H1 (cell line): ENCODE results near the gene ANXA8. TPM values are rescaled to one million over a fixed set of nuclear protein-coding genes. Genes with fewer than 3 reads are reported as not detected.
A peak's percentile ranks its signal among the peaks of the same experiment; 100 is the strongest.

Experiments used
- CTCF ChIA-PET: fragments of 300-600 bp; sonication (Branson Sonifier 250); formaldehyde crosslinking; loops from one replicate; lab custom pipeline; 2021; ENCODE audit not compliant: partially characterized antibody; lab: Charles Lee
- POLR2A ChIA-PET: fragments of 300-600 bp; sonication (Branson Sonifier 250); formaldehyde crosslinking; loops from one replicate; lab custom pipeline; 2021; ENCODE audit warnings: inconsistent platforms; ENCODE audit not compliant: partially characterized antibody; lab: Charles Lee
- DNase-seq, 2 experiments: peaks; one replicate each; pipeline versions ENCODE4 v3.0.0 to v3.0.0-alpha.2; 2010 to 2022; ENCODE audit warnings: low spot score in 2 of 2, low read depth in 1 of 2, mixed read lengths in 1 of 2
- FAIRE-seq: peaks from 2 replicates; lab custom pipeline; 2011; peaks lifted over from hg19 to GRCh38; lab: Jason Lieb, UNC
- H2AFZ ChIP-seq: 2 replicates; pipeline ENCODE4 v1.8.1; 2012; ENCODE audit warnings: low read length, inconsistent platforms
- H2AK5ac ChIP-seq: 2 replicates; pipeline ENCODE4 v1.6.1; 2013; ENCODE audit warnings: low read depth, low read length
- H2BK120ac ChIP-seq: replicated peaks from 2 replicates; pipeline ENCODE3; 2013; ENCODE audit warnings: low read depth, low read length, inconsistent platforms
- H2BK12ac ChIP-seq: 2 replicates; pipeline ENCODE4 v1.6.1; 2013; ENCODE audit warnings: low read depth, low read length
- H2BK15ac ChIP-seq: 2 replicates; pipeline ENCODE4 v1.6.1; 2013; ENCODE audit warnings: low read length
- H2BK20ac ChIP-seq: 2 replicates; pipeline ENCODE4 v1.6.1; 2013; ENCODE audit warnings: low read length
- H2BK5ac ChIP-seq: 2 replicates; pipeline ENCODE4 v1.6.1; 2013; ENCODE audit warnings: low read depth, low read length
- H3K14ac ChIP-seq: 2 replicates; pipeline ENCODE4 v1.6.1; 2013; ENCODE audit warnings: inconsistent platforms; ENCODE audit not compliant: insufficient read length
- H3K18ac ChIP-seq: 2 replicates; pipeline ENCODE4 v1.6.1; 2013; ENCODE audit warnings: low read length; ENCODE audit errors: extremely low read depth
- H3K23ac ChIP-seq: 2 replicates; pipeline ENCODE4 v1.6.1; 2013; ENCODE audit warnings: inconsistent platforms; ENCODE audit not compliant: insufficient read length
- H3K23me2 ChIP-seq: 2 replicates; pipeline ENCODE4 v1.6.1; 2013; ENCODE audit warnings: low read depth, low read length
- H3K27ac ChIP-seq: 2 replicates; pipeline ENCODE4 v1.6.1; 2011; ENCODE audit warnings: low read depth, low read length, inconsistent platforms
- H3K27me3 ChIP-seq, 4 experiments: replicated peaks in 1 of 4; 1 replicate in 1 of 4; 2 replicates in 3 of 4; pipeline versions ENCODE4 v1.6.1 to v1.8.1; 2011 to 2013; ENCODE audit warnings: low read length in 3 of 4, mild to moderate bottlenecking in 3 of 4, inconsistent platforms in 2 of 4, mixed read lengths in 2 of 4, moderate library complexity in 1 of 4; ENCODE audit not compliant: control insufficient read depth in 3 of 4, insufficient read depth in 3 of 4; ENCODE audit errors: extremely low read depth in 1 of 4
- H3K36me3 ChIP-seq, 4 experiments: 2 replicates each; pipeline versions ENCODE4 v1.6.1 to v1.8.1; 2011 to 2013; ENCODE audit warnings: mild to moderate bottlenecking in 4 of 4, low read length in 3 of 4, moderate library complexity in 2 of 4, control low read depth in 1 of 4, inconsistent platforms in 1 of 4; ENCODE audit not compliant: insufficient read depth in 4 of 4, control insufficient read depth in 2 of 4
- H3K4ac ChIP-seq: replicated peaks from 2 replicates; pipeline ENCODE3; 2013; ENCODE audit warnings: low read length, low read depth, mixed read lengths, inconsistent platforms; ENCODE audit not compliant: insufficient read length
- H3K4me1 ChIP-seq, 4 experiments: replicated peaks in 1 of 4; 1 replicate in 1 of 4; 2 replicates in 3 of 4; pipeline versions ENCODE4 v1.6.1 to v1.8.1; 2011 to 2013; ENCODE audit warnings: low read length in 3 of 4, inconsistent platforms in 2 of 4, mixed read lengths in 1 of 4; ENCODE audit not compliant: insufficient read depth in 4 of 4, control insufficient read depth in 3 of 4
- H3K4me2 ChIP-seq, 2 experiments: 2 replicates each; pipeline versions ENCODE4 v1.6.1 to v1.8.1; 2011 to 2013; ENCODE audit warnings: low read depth in 2 of 2, low read length in 2 of 2, control low read depth in 1 of 2, inconsistent platforms in 1 of 2, mild to moderate bottlenecking in 1 of 2; ENCODE audit not compliant: insufficient read depth in 1 of 2
- H3K4me3 ChIP-seq, 4 experiments: fragments of 200-600, 300-600 bp in 1 of 4; sonication (generic), shearing (Covaris generic), sonication (Bioruptor Twin) in 1 of 4; 2 replicates each; pipeline versions ENCODE4 v1.5.1 to v1.8.1; 2011 to 2016; ENCODE audit warnings: low read length in 4 of 4, low read depth in 3 of 4, control low read depth in 2 of 4, inconsistent platforms in 2 of 4, mild to moderate bottlenecking in 2 of 4, mixed read lengths in 1 of 4, moderate library complexity in 1 of 4; ENCODE audit not compliant: insufficient read depth in 2 of 4; ENCODE audit errors: extremely low read depth in 1 of 4
- H3K56ac ChIP-seq: replicated peaks from 2 replicates; pipeline ENCODE3; 2013; ENCODE audit warnings: low read depth, mild to moderate bottlenecking, mixed read lengths, low read length, inconsistent platforms; ENCODE audit not compliant: insufficient read length
- H3K79me1 ChIP-seq: 2 replicates; pipeline ENCODE4 v1.6.1; 2013; ENCODE audit warnings: low read depth, low read length, control low read depth
- H3K79me2 ChIP-seq, 2 experiments: 2 replicates each; pipeline versions ENCODE4 v1.6.1 to v1.8.1; 2012 to 2013; ENCODE audit warnings: low read length in 2 of 2, mild to moderate bottlenecking in 2 of 2, inconsistent platforms in 1 of 2; ENCODE audit not compliant: insufficient read depth in 2 of 2, control insufficient read depth in 1 of 2
- H3K9ac ChIP-seq, 4 experiments: replicated peaks in 1 of 4; 1 replicate in 1 of 4; 2 replicates in 3 of 4; pipeline versions ENCODE4 v1.6.1 to v1.8.1; 2011 to 2013; ENCODE audit warnings: low read depth in 3 of 4, low read length in 3 of 4, control low read depth in 2 of 4, mild to moderate bottlenecking in 2 of 4, moderate library complexity in 2 of 4, inconsistent platforms in 1 of 4; ENCODE audit errors: extremely low read depth in 1 of 4
- H3K9me3 ChIP-seq, 2 experiments: 2 replicates each; pipeline versions ENCODE4 v1.6.1 to v1.8.1; 2012 to 2013; ENCODE audit warnings: mild to moderate bottlenecking in 2 of 2, moderate library complexity in 2 of 2, control low read depth in 1 of 2, inconsistent platforms in 1 of 2, low read depth in 1 of 2, low read length in 1 of 2, mixed read lengths in 1 of 2; ENCODE audit not compliant: insufficient read depth in 2 of 2
- H4K20me1 ChIP-seq, 2 experiments: replicated peaks in 1 of 2; 2 replicates each; pipeline versions ENCODE3 to v1.8.1; 2011 to 2013; ENCODE audit warnings: inconsistent platforms in 2 of 2, low read length in 2 of 2, mild to moderate bottlenecking in 1 of 2; ENCODE audit not compliant: insufficient read depth in 2 of 2, control insufficient read depth in 1 of 2
- H4K5ac ChIP-seq: 2 replicates; pipeline ENCODE4 v1.6.1; 2013; ENCODE audit warnings: low read length, low read depth, mixed read lengths, inconsistent platforms; ENCODE audit not compliant: insufficient read length
- H4K8ac ChIP-seq: 2 replicates; pipeline ENCODE4 v1.8.0; 2013; ENCODE audit warnings: mild to moderate bottlenecking, moderate library complexity, low read length, inconsistent platforms; ENCODE audit not compliant: insufficient read depth; ENCODE audit errors: extremely low read depth
- H4K91ac ChIP-seq: replicated peaks from 2 replicates; pipeline ENCODE3; 2013; ENCODE audit warnings: low read length, mixed read lengths, inconsistent platforms; ENCODE audit not compliant: insufficient read length
- MAX ChIP-seq: IDR thresholded peaks from 2 replicates; pipeline ENCODE4 v1.6.1; 2012; ENCODE audit warnings: inconsistent platforms
- NANOG ChIP-seq: IDR thresholded peaks from 2 replicates; pipeline ENCODE4 v1.6.1; 2011; ENCODE audit warnings: low read length, low read depth, mild to moderate bottlenecking, inconsistent platforms; ENCODE audit not compliant: insufficient read depth, poor library complexity, severe bottlenecking
- WGBS, 2 experiments: shearing (Covaris generic) in 1 of 2; methylation state at CpG; one replicate each; pipeline versions ENCODE4 v1.1.6 to v1.1.7; 2013 to 2015; ENCODE audit warnings: low lambda C conversion rate in 2 of 2, mixed read lengths in 2 of 2, inconsistent platforms in 1 of 2, low coverage in 1 of 2, missing lambda C conversion rate in 1 of 2; ENCODE audit not compliant: insufficient replicate concordance in 2 of 2, insufficient coverage in 1 of 2, insufficient read length in 1 of 2; ENCODE audit errors: extremely low coverage in 1 of 2, missing lambda C conversion rate in 1 of 2; 5-methylcytosine and 5-hydroxymethylcytosine counted together
- polyA plus RNA-seq, 7 experiments: library from polyadenylated mRNA; depleted of rRNA in 3 of 7; stranded (reverse) in 5 of 7; unstranded in 2 of 7; fragments of >200 nt in 5 of 7; fragments of 200-250 nt in 2 of 7; gene quantifications; 1 replicate in 5 of 7; 2 replicates in 1 of 7; 4 replicates in 1 of 7; pipeline versions ENCODE4 v1.2.1 to v1.2.3, GENCODE V29; 2011 to 2013; ENCODE audit warnings: missing spikeins in 2 of 7, mixed read lengths in 2 of 7
- total RNA-seq: library from RNA; stranded (reverse); fragmentation: NEBNext Ultra II Directional; extraction: Animal tissue kit (Norgen Biotek cat#: 25700); gene quantifications from 2 replicates; pipeline ENCODE4 v1.2.1, GENCODE V29; 2021

The ANXA8 gene
- total and polyA plus RNA-seq, 2 of the 8 experiments (the other 6 are each of a cell fraction or from before 2014, with no cell fraction given) = 0.15 TPM; not detected in 1

GRCh38 chr10:47420305-47421056 is 63.4 kb downstream of the ANXA8 start:
- Histone ChIP-seq H3K79me2 (no peaks in the 10 kb centered on the region), H3K4me3 (no peak overlapping the region), H3K4ac (no peak overlapping the region), H3K79me1 (no peaks in the 10 kb centered on the region), H4K20me1 (no peaks in the 10 kb centered on the region), H4K8ac (no peak overlapping the region; the same call in 1 of the 2 replicates), H4K91ac (peak overlapping the region; percentile 30), H3K23ac (no peak overlapping the region), H2AK5ac (no peak overlapping the region), H3K9ac (peak overlapping the region in 1 of 4 experiments; percentile 21; a peak in 1 of 7 replicates), H2BK20ac (no peak overlapping the region), H3K27me3 (no peaks in the 10 kb centered on the region), H3K56ac (no peak overlapping the region), H2BK5ac (no peak overlapping the region), H3K23me2 (peaks cover 7% of the 10 kb centered on the region; the same call in 1 of the 2 replicates), H2BK120ac (no peak overlapping the region), H2BK12ac (0 out of 2 replicates have a peak overlapping the region, but pooled peaks have one; percentile 23), H3K27ac (0 out of 2 replicates have a peak overlapping the region, but pooled peaks have one; percentile 19), H3K9me3 (no peaks in the 10 kb centered on the region), H3K4me1 (peaks cover 0 to 10% (median 7%) of the 10 kb centered on the region in 4 experiments; a peak in 6 of 7 replicates), H2AFZ (peak overlapping the region; percentile 67), H3K4me2 (no peak overlapping the region), H3K18ac (no peak overlapping the region), H4K5ac (no peak overlapping the region), H2BK15ac (no peak overlapping the region; the same call in 1 of the 2 replicates), H3K14ac (no peak overlapping the region), H3K36me3 (no peaks in the 10 kb centered on the region)
- TF ChIP-seq NANOG (no peak), MAX (no peak)
- DNase-seq (no peak), FAIRE-seq (no peak)
- ChIA-PET POLR2A (interaction anchor here (1.5 kb wide), 1 partner anchor 29 kb away, joined by 3 read pairs; no protein-coding TSS in a partner anchor), CTCF (no interaction called here)
- 70% methylated on average over 14 of the region's 14 CpGs; no CpG with 5 or more reads in 1 of the 2 experiments for WGBS, 2 experiments
